Osteoblast (primary cell): ENCODE measurements around the gene CHD1. TPM values are rescaled to one million over a fixed set of nuclear protein-coding genes. Genes with fewer than 3 reads are reported as not detected.

Experiments
- DNase-seq: peaks from one replicate; pipeline ENCODE4 v3.0.0; 2011; ENCODE audit warnings: low spot score, mixed read lengths; ENCODE audit not compliant: insufficient read length; ENCODE audit errors: missing footprints
- H2AFZ ChIP-seq: 2 replicates; pipeline ENCODE4 v1.6.0; 2011; ENCODE audit warnings: mild to moderate bottlenecking, low read length
- H3K27ac ChIP-seq: 2 replicates; pipeline ENCODE4 v1.5.1; 2011; ENCODE audit warnings: mild to moderate bottlenecking, low read depth, low read length, moderate library complexity
- H3K27me3 ChIP-seq: 2 replicates; pipeline ENCODE4 v1.6.0; 2012; ENCODE audit warnings: mild to moderate bottlenecking, control low read depth, inconsistent platforms, low read length, moderate library complexity; ENCODE audit not compliant: insufficient read depth
- H3K36me3 ChIP-seq: 2 replicates; pipeline ENCODE4 v1.5.1; 2011; ENCODE audit warnings: mild to moderate bottlenecking, low read length, control low read depth, moderate library complexity; ENCODE audit not compliant: insufficient read depth
- H3K4me1 ChIP-seq: 2 replicates; pipeline ENCODE4 v1.5.1; 2011; ENCODE audit warnings: mild to moderate bottlenecking, low read length, control low read depth, moderate library complexity; ENCODE audit not compliant: insufficient read depth
- H3K4me2 ChIP-seq: 2 replicates; pipeline ENCODE4 v1.6.0; 2011; ENCODE audit warnings: mild to moderate bottlenecking, low read length; ENCODE audit not compliant: insufficient read depth
- H3K4me3 ChIP-seq: fragments of 200-600 bp; sonication (generic); 3 replicates; pipeline ENCODE4 v1.5.1; 2012; ENCODE audit warnings: mild to moderate bottlenecking, low read length, inconsistent platforms; ENCODE audit not compliant: insufficient read depth
- H3K79me2 ChIP-seq: 2 replicates; pipeline ENCODE4 v1.6.0; 2012; ENCODE audit warnings: mild to moderate bottlenecking, low read length, control low read depth, inconsistent platforms; ENCODE audit not compliant: insufficient read depth
- H3K9me3 ChIP-seq: 2 replicates; pipeline ENCODE4 v1.5.1; 2011; ENCODE audit warnings: low read depth, low read length, control low read depth
- H4K20me1 ChIP-seq: 2 replicates; pipeline ENCODE4 v1.6.0; 2012; ENCODE audit warnings: mild to moderate bottlenecking, low read length, control low read depth; ENCODE audit not compliant: insufficient read depth
- CTCF ChIP-seq: IDR thresholded peaks from 2 replicates; pipeline ENCODE4 v1.5.1; 2011; ENCODE audit warnings: mild to moderate bottlenecking, low read depth, low read length, moderate library complexity; ENCODE audit errors: extremely low read depth
- total RNA-seq: library from RNA; depleted of rRNA; stranded (reverse); fragments of >200 nt; gene quantifications from 2 replicates; pipeline ENCODE4 v1.2.3, GENCODE V29; 2012

The CHD1 gene
- total RNA-seq, 1 donor: 43.8 TPM

GRCh38 chr5:98975223-98975622, 46.4 kb upstream of the CHD1 start:
- no peaks in the 10 kb centered on the region for H3K27me3 ChIP-seq
- no peak overlapping the region for H3K4me2 ChIP-seq
- no peak overlapping the region for H3K27ac ChIP-seq
- no peak overlapping the region for H3K4me3 ChIP-seq
- no peaks in the 10 kb centered on the region for H4K20me1 ChIP-seq
- H3K79me2 ChIP-seq: no peaks in the 10 kb centered on the region
- no peaks in the 10 kb centered on the region for H3K9me3 ChIP-seq
- no peaks in the 10 kb centered on the region for H3K36me3 ChIP-seq
- DNase-seq: no peak
- no peaks in the 10 kb centered on the region for H3K4me1 ChIP-seq
- no peak for TF ChIP-seq CTCF
- H2AFZ ChIP-seq: no peak overlapping the region

GRCh38 chr5:98969400-98969799, 40.6 kb upstream of the CHD1 start:
- no peaks in the 10 kb centered on the region for H3K27me3 ChIP-seq
- no peak overlapping the region for H3K27ac ChIP-seq
- H3K36me3 ChIP-seq: no peaks in the 10 kb centered on the region
- H3K4me1 ChIP-seq: no peaks in the 10 kb centered on the region
- no peaks in the 10 kb centered on the region for H3K9me3 ChIP-seq
- no peak overlapping the region for H3K4me3 ChIP-seq
- H3K79me2 ChIP-seq: no peaks in the 10 kb centered on the region
- TF ChIP-seq CTCF: no peak
- no peak overlapping the region for H3K4me2 ChIP-seq
- H4K20me1 ChIP-seq: no peaks in the 10 kb centered on the region
- no peak for DNase-seq
- H2AFZ ChIP-seq: no peak overlapping the region

- Histone ChIP-seq H3K9me3 (no peaks in the 10 kb centered on the region), H3K79me2 (no peaks in the 10 kb centered on the region), H3K4me2 (no peak overlapping the region), H4K20me1 (no peaks in the 10 kb centered on the region), H3K4me1 (no peaks in the 10 kb centered on the region), H3K36me3 (no peaks in the 10 kb centered on the region), H3K27me3 (no peaks in the 10 kb centered on the region), H3K27ac (no peak overlapping the region), H3K4me3 (no peak overlapping the region), H2AFZ (no peak overlapping the region)
- no peak for DNase-seq
- TF ChIP-seq CTCF: no peak
Measured at GRCh38 chr5:98968056-98968564, 39.3 kb upstream of the CHD1 start.

- TF ChIP-seq CTCF: no peak
- no peak overlapping the region for H3K27ac ChIP-seq
Measured at GRCh38 chr5:98965226-98965625, 36.4 kb upstream of the CHD1 start.

More at GRCh38 chr5:98965226-98965625, 36.4 kb upstream of the CHD1 start:
- Histone ChIP-seq H3K27me3 (no peaks in the 10 kb centered on the region), H3K9me3 (no peaks in the 10 kb centered on the region), H3K4me2 (no peak overlapping the region), H4K20me1 (no peaks in the 10 kb centered on the region), H3K79me2 (no peaks in the 10 kb centered on the region), H2AFZ (no peak overlapping the region), H3K36me3 (no peaks in the 10 kb centered on the region), H3K4me1 (no peaks in the 10 kb centered on the region), H3K4me3 (no peak overlapping the region)
- DNase-seq: no peak
